ENCODE measurements around the gene AHCY.

Gene AHCY

GRCh38 chr20:34322267-34323105 lies 19.3 kb upstream of the AHCY start:
- Histone ChIP-seq H3K79me1 (ENCODE audit: low read length) (no peaks in the 10 kb centered on the region), H3K4me3 (ENCODE audit: low read length) (no peak overlapping the region), H3K23ac (ENCODE audit: low read length) (peak overlapping the region; percentile 85), H3K4me2 (ENCODE audit: low read length) (no peak overlapping the region), H2AK5ac (ENCODE audit: low read length) (peak overlapping the region; percentile 98), H3K4ac (ENCODE audit: low read depth, low read length) (peak overlapping the region; percentile 75), H2BK5ac (ENCODE audit: low read length) (peak overlapping the region; percentile 97), H2BK120ac (ENCODE audit: low read depth, low read length) (no peak overlapping the region), H3K9ac (ENCODE audit: low read length) (no peak overlapping the region), H3K27me3 (ENCODE audit: insufficient read depth, low read length, poor library complexity) (no peaks in the 10 kb centered on the region), H4K8ac (ENCODE audit: low read depth, low read length) (no peak overlapping the region), H3K79me2 (ENCODE audit: control insufficient read depth, insufficient read depth, low read length) (no peaks in the 10 kb centered on the region), H3K18ac (ENCODE audit: low read length) (peak overlapping the region; percentile 90), H2BK15ac (replicated peaks; ENCODE audit: low read depth) (no peak overlapping the region), H3K56ac (ENCODE audit: low read length) (peak overlapping the region; percentile 47), H3K4me1 (ENCODE audit: control insufficient read depth, low read depth, low read length) (peaks cover 26% of the 10 kb centered on the region), H3K27ac (ENCODE audit: low read depth, low read length) (peak overlapping the region; percentile 6), H3K36me3 (ENCODE audit: control insufficient read depth, insufficient read depth, low read length) (no peaks in the 10 kb centered on the region), H4K5ac (ENCODE audit: low read length) (no peak overlapping the region)
- WGBS (ENCODE audit: extremely low coverage, insufficient coverage, low lambda C conversion rate), result no CpG with 5 or more reads among the region's 9 CpGs
- DNase-seq, result peak; percentile 78

GRCh38 chr20:34320861-34321260 lies 17.7 kb upstream of the AHCY start:
- no CpG with 5 or more reads among the region's 3 CpGs for WGBS (ENCODE audit: extremely low coverage, insufficient coverage, low lambda C conversion rate)
- no peak overlapping the region for H2BK15ac ChIP-seq (replicated peaks; ENCODE audit: low read depth)
- peak overlapping the region; percentile 90 for H3K56ac ChIP-seq (ENCODE audit: low read length)
- H3K79me1 ChIP-seq (ENCODE audit: low read length), result no peaks in the 10 kb centered on the region
- H4K8ac ChIP-seq (ENCODE audit: low read depth, low read length), result no peak overlapping the region
- H4K5ac ChIP-seq (ENCODE audit: low read length), result no peak overlapping the region
- H3K27me3 ChIP-seq (ENCODE audit: insufficient read depth, low read length, poor library complexity), result no peaks in the 10 kb centered on the region
- no peaks in the 10 kb centered on the region for H3K36me3 ChIP-seq (ENCODE audit: control insufficient read depth, insufficient read depth, low read length)
- peak overlapping the region; percentile 35 for H3K27ac ChIP-seq (ENCODE audit: low read depth, low read length)
- H3K4me2 ChIP-seq (ENCODE audit: low read length), result no peak overlapping the region
- H3K4me3 ChIP-seq (ENCODE audit: low read length), result no peak overlapping the region
- H2AK5ac ChIP-seq (ENCODE audit: low read length), result peak overlapping the region; percentile 100
- DNase-seq, result no peak
- peaks cover 26% of the 10 kb centered on the region for H3K4me1 ChIP-seq (ENCODE audit: control insufficient read depth, low read depth, low read length)
- H3K9ac ChIP-seq (ENCODE audit: low read length), result peak overlapping the region; percentile 12
- H2BK120ac ChIP-seq (ENCODE audit: low read depth, low read length), result no peak overlapping the region
- peak overlapping the region; percentile 95 for H2BK5ac ChIP-seq (ENCODE audit: low read length)
- peak overlapping the region; percentile 91 for H3K23ac ChIP-seq (ENCODE audit: low read length)
- H3K4ac ChIP-seq (ENCODE audit: low read depth, low read length), result peak overlapping the region; percentile 56
- H3K18ac ChIP-seq (ENCODE audit: low read length), result no peak overlapping the region
- H3K79me2 ChIP-seq (ENCODE audit: control insufficient read depth, insufficient read depth, low read length), result no peaks in the 10 kb centered on the region

- WGBS (ENCODE audit: extremely low coverage, insufficient coverage, low lambda C conversion rate), result no CpG with 5 or more reads among the region's 4 CpGs
- H3K23ac ChIP-seq (ENCODE audit: low read length), result no peak overlapping the region
- H3K4me1 ChIP-seq (ENCODE audit: control insufficient read depth, low read depth, low read length), result peaks cover 18% of the 10 kb centered on the region
- H3K4me2 ChIP-seq (ENCODE audit: low read length), result no peak overlapping the region
- no peaks in the 10 kb centered on the region for H3K79me2 ChIP-seq (ENCODE audit: control insufficient read depth, insufficient read depth, low read length)
- no peak for DNase-seq
- no peak overlapping the region for H3K4ac ChIP-seq (ENCODE audit: low read depth, low read length)
- H2BK15ac ChIP-seq (replicated peaks; ENCODE audit: low read depth), result no peak overlapping the region
- no peak overlapping the region for H3K18ac ChIP-seq (ENCODE audit: low read length)
- H2BK5ac ChIP-seq (ENCODE audit: low read length), result peak overlapping the region; percentile 8
- no peak overlapping the region for H2BK120ac ChIP-seq (ENCODE audit: low read depth, low read length)
- no peaks in the 10 kb centered on the region for H3K36me3 ChIP-seq (ENCODE audit: control insufficient read depth, insufficient read depth, low read length)
- no peak overlapping the region for H2AK5ac ChIP-seq (ENCODE audit: low read length)
- no peak overlapping the region for H4K8ac ChIP-seq (ENCODE audit: low read depth, low read length)
- H3K79me1 ChIP-seq (ENCODE audit: low read length), result no peaks in the 10 kb centered on the region
- H3K4me3 ChIP-seq (ENCODE audit: low read length), result no peak overlapping the region
- no peak overlapping the region for H3K27ac ChIP-seq (ENCODE audit: low read depth, low read length)
- H4K5ac ChIP-seq (ENCODE audit: low read length), result no peak overlapping the region
- H3K56ac ChIP-seq (ENCODE audit: low read length), result peak overlapping the region; percentile 26
- H3K9ac ChIP-seq (ENCODE audit: low read length), result no peak overlapping the region
- H3K27me3 ChIP-seq (ENCODE audit: insufficient read depth, low read length, poor library complexity), result no peaks in the 10 kb centered on the region
Measured at GRCh38 chr20:34318609-34319443, 15.7 kb upstream of the AHCY start.

- Histone ChIP-seq H3K4me2 (ENCODE audit: low read length) (no peak overlapping the region), H3K27me3 (ENCODE audit: insufficient read depth, low read length, poor library complexity) (no peaks in the 10 kb centered on the region), H3K18ac (ENCODE audit: low read length) (no peak overlapping the region), H4K5ac (ENCODE audit: low read length) (no peak overlapping the region), H2BK5ac (ENCODE audit: low read length) (no peak overlapping the region), H3K27ac (ENCODE audit: low read depth, low read length) (no peak overlapping the region), H2BK120ac (ENCODE audit: low read depth, low read length) (no peak overlapping the region), H3K56ac (ENCODE audit: low read length) (no peak overlapping the region), H2BK15ac (replicated peaks; ENCODE audit: low read depth) (no peak overlapping the region), H2AK5ac (ENCODE audit: low read length) (no peak overlapping the region), H3K36me3 (ENCODE audit: control insufficient read depth, insufficient read depth, low read length) (no peaks in the 10 kb centered on the region), H3K4ac (ENCODE audit: low read depth, low read length) (no peak overlapping the region), H4K8ac (ENCODE audit: low read depth, low read length) (no peak overlapping the region), H3K23ac (ENCODE audit: low read length) (no peak overlapping the region), H3K79me2 (ENCODE audit: control insufficient read depth, insufficient read depth, low read length) (no peaks in the 10 kb centered on the region), H3K4me1 (ENCODE audit: control insufficient read depth, low read depth, low read length) (peaks cover 13% of the 10 kb centered on the region), H3K4me3 (ENCODE audit: low read length) (no peak overlapping the region), H3K9ac (ENCODE audit: low read length) (no peak overlapping the region), H3K79me1 (ENCODE audit: low read length) (no peaks in the 10 kb centered on the region)
- DNase-seq, result no peak
- no CpG with 5 or more reads among the region's 6 CpGs for WGBS (ENCODE audit: extremely low coverage, insufficient coverage, low lambda C conversion rate)
Measured at GRCh38 chr20:34316196-34316814, 13.2 kb upstream of the AHCY start.

- H3K23ac ChIP-seq (ENCODE audit: low read length), result no peak overlapping the region
- no peak overlapping the region for H3K27ac ChIP-seq (ENCODE audit: low read depth, low read length)
- H2BK5ac ChIP-seq (ENCODE audit: low read length), result no peak overlapping the region
- H3K36me3 ChIP-seq (ENCODE audit: control insufficient read depth, insufficient read depth, low read length), result no peaks in the 10 kb centered on the region
- H3K27me3 ChIP-seq (ENCODE audit: insufficient read depth, low read length, poor library complexity), result no peaks in the 10 kb centered on the region
- H3K9ac ChIP-seq (ENCODE audit: low read length), result no peak overlapping the region
- H3K79me2 ChIP-seq (ENCODE audit: control insufficient read depth, insufficient read depth, low read length), result no peaks in the 10 kb centered on the region
- peaks cover 7% of the 10 kb centered on the region for H3K4me1 ChIP-seq (ENCODE audit: control insufficient read depth, low read depth, low read length)
- H3K79me1 ChIP-seq (ENCODE audit: low read length), result no peaks in the 10 kb centered on the region
- H3K56ac ChIP-seq (ENCODE audit: low read length), result no peak overlapping the region
- H3K4ac ChIP-seq (ENCODE audit: low read depth, low read length), result no peak overlapping the region
- no peak overlapping the region for H2BK15ac ChIP-seq (replicated peaks; ENCODE audit: low read depth)
- H3K18ac ChIP-seq (ENCODE audit: low read length), result no peak overlapping the region
- no peak overlapping the region for H4K5ac ChIP-seq (ENCODE audit: low read length)
- no CpG with 5 or more reads among the region's 3 CpGs for WGBS (ENCODE audit: extremely low coverage, insufficient coverage, low lambda C conversion rate)
- no peak for DNase-seq
- H3K4me3 ChIP-seq (ENCODE audit: low read length), result no peak overlapping the region
- no peak overlapping the region for H3K4me2 ChIP-seq (ENCODE audit: low read length)
- no peak overlapping the region for H2BK120ac ChIP-seq (ENCODE audit: low read depth, low read length)
- no peak overlapping the region for H2AK5ac ChIP-seq (ENCODE audit: low read length)
- no peak overlapping the region for H4K8ac ChIP-seq (ENCODE audit: low read depth, low read length)
Measured at GRCh38 chr20:34315236-34315635, 12.1 kb upstream of the AHCY start.
